ENCODE measurements around the gene STC2.

GRCh38 chr5:173352366-173353349 is 24.4 kb upstream of the STC2 start:
- no peak for TF ChIP-seq CTCF (IDR thresholded peaks at IDR 0.05 in 8 of 11, conservative IDR thresholded peaks at IDR 0.05 in 3 of 11)
- TF ChIP-seq POLR2A (IDR thresholded peaks at IDR 0.05) = no peak
- no peak for TF ChIP-seq POLR2AphosphoS5 (IDR thresholded peaks at IDR 0.05)
